Fibroblast of pulmonary artery (primary cell): Measurements from ENCODE around the gene PRKAG2.

Source experiments
- DNase-seq: peaks from one replicate; pipeline ENCODE4 v3.0.0-alpha.2; 2010; ENCODE audit warnings: low read depth
- H3K4me3 ChIP-seq: replicated peaks from 2 replicates; pipeline ENCODE4 v1.5.1; 2011; ENCODE audit warnings: low read depth, mild to moderate bottlenecking, control low read depth, low read length, moderate library complexity
- CTCF ChIP-seq: IDR thresholded peaks from 2 replicates; pipeline ENCODE4 v1.5.1; 2011; ENCODE audit warnings: mild to moderate bottlenecking, control low read depth, low read length, inconsistent platforms; ENCODE audit errors: missing control alignments

Gene PRKAG2

DNA sequence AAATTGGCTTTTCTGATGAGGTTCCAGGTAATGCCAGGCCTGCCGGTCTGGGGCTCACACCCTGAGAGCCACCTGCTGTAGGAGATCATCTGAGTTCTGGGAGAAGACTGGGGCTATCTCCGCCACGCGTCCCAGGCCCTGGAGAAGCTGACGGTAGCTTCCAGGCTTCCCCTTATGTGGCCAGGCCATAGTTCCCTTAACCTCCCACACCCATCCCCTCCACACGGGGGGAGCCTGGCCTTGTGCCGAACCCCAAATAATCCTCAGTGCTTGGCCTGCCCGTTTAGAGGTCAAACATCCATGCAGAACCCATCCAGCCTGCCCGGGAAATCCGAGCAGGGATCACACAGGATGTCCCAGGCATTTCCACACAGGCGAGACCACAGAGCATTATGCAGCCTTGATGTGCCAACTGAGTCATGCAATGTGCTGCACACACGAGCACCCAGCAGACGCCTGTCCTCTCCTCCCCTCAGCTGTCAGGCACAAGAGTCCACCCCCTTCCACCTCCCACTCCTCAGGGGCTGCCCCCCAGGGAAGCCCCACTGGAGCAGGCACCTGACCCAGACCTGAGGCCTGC, 176.2 kb downstream of the PRKAG2 start:
- no peak overlapping the region for H3K4me3 ChIP-seq
- TF ChIP-seq CTCF: no peak
- DNase-seq: peak; percentile 49

- H3K4me3 ChIP-seq: no peak overlapping the region
- no peak for TF ChIP-seq CTCF
- peak; percentile 85 for DNase-seq
Measured at GRCh38 chr7:151699928-151700319, 177.0 kb downstream of the PRKAG2 start.

GRCh38 chr7:151699147-151699927, 177.6 kb downstream of the PRKAG2 start:
- TF ChIP-seq CTCF: peak; percentile 1
- H3K4me3 ChIP-seq: no peak overlapping the region
- DNase-seq: peak; percentile 91

DNA sequence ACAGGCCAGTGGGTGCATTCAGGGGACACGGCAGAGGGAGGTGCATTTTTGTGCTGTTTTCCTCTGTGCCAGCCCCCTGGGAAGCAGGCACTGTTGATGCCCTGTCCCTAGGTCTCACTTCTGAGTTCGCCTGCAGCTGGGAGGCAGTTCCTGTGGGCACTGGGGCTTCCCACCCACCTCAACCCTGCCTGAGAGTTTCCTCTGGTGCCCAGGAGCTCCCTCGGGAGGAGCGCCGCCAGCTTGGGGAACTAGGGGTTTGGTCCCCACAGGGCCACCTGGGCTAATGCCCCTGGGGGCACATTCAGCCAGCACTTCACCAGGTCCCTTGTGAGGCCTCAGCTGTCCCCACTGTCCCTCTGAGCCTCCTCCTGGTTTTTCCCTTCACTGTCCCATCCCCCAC, 179.0 kb downstream of the PRKAG2 start:
- H3K4me3 ChIP-seq: no peak overlapping the region
- DNase-seq: no peak
- no peak for TF ChIP-seq CTCF

- no peak for DNase-seq
- no peak overlapping the region for H3K4me3 ChIP-seq
- TF ChIP-seq CTCF: no peak
Measured at GRCh38 chr7:151697515-151697895, 179.4 kb downstream of the PRKAG2 start.

DNA sequence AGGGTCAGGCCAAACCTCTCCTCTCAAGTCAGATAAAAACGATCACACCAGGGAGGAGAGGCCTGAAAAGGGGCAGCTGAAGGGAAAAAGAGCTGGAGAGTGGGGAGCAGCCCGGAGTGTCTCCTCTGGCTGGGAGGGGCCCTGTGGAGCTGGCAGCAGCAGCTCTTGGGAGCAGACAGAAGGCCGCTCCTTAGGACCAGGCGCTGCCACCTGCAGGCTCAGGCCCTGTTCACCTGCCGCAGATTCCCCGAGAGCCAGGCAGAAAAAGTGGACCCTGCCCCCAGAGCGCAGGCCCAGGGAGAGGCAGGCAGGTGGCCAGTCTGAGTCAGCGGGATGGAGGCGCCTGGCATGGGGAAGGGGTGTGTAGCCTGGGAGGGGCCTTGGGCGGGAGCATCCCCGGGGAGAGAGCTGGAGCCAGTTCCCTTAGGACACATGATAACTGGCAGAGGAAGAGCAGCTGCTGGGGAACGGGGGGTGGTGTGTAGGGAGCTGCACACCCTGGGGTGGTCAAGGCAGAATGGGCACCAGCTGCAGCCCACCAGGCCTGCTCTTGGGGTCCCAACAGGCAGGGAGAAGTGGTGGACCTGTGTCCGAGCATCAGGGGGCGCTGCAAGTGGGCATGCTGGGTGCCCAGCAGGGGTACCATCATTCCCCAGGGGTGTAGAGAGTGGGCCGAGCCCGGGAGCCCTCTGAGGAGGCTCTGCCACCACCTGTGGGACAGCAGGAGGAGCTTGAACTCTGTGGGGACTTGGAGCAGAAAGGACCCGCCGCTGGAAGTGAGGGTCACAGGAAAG, 180.0 kb downstream of the PRKAG2 start:
- DNase-seq: no peak
- no peak for TF ChIP-seq CTCF
- no peak overlapping the region for H3K4me3 ChIP-seq
